WTC11 (cell line): ENCODE results near the gene TMEM154. TPM values are rescaled to one million over a fixed set of nuclear protein-coding genes. Genes with fewer than 3 reads are reported as not detected.

Experiments used
- ATAC-seq: fragments of 200-7000 bp; cut with Tn5 transposase; 2 replicates; pipeline ENCODE4 v1.10.0; 2021; ENCODE audit warnings: mild to moderate bottlenecking, moderate library complexity
- CTCF ChIA-PET: fragments of 300-600 bp; sonication (Branson Sonifier 250); formaldehyde crosslinking; loops from one replicate; lab custom pipeline; 2021; ENCODE audit warnings: antibody characterized with exemption; lab: Charles Lee
- POLR2A ChIA-PET: fragments of 350-600 bp; sonication (Branson Sonifier 250); formaldehyde crosslinking; loops from one replicate; lab custom pipeline; 2021; ENCODE audit warnings: antibody characterized with exemption; lab: Charles Lee
- DNase-seq: peaks from one replicate; pipeline ENCODE4 v3.0.0; 2021; ENCODE audit warnings: low spot score
- H3K27ac Mint-ChIP-seq: 2 replicates; pipeline ENCODE4 v1.8.0; 2021; ENCODE audit warnings: mixed read lengths
- H3K27me3 Mint-ChIP-seq: 2 replicates; pipeline ENCODE4 v1.8.0; 2021; ENCODE audit warnings: low read depth, mild to moderate bottlenecking, moderate library complexity, mixed read lengths
- H3K36me3 Mint-ChIP-seq: 2 replicates; pipeline ENCODE4 v1.8.0; 2021; ENCODE audit warnings: mixed read lengths
- H3K4me1 Mint-ChIP-seq: 2 replicates; pipeline ENCODE4 v1.8.0; 2022; ENCODE audit warnings: mixed read lengths
- H3K4me3 Mint-ChIP-seq: 2 replicates; pipeline ENCODE4 v1.8.0; 2021; ENCODE audit warnings: mild to moderate bottlenecking, moderate library complexity, mixed read lengths
- H3K9me3 Mint-ChIP-seq: 2 replicates; pipeline ENCODE4 v1.8.0; 2021; ENCODE audit warnings: mixed read lengths
- ATF2 ChIP-seq: sonication (generic); formaldehyde crosslinking; IDR thresholded peaks from 2 replicates; pipeline ENCODE4 v1.8.1; 2022; ENCODE audit warnings: low read depth, missing genetic modification reagents, borderline replicate concordance
- ATF3 ChIP-seq: sonication (generic); formaldehyde crosslinking; conservative IDR thresholded peaks from 2 replicates; pipeline ENCODE4 v1.8.1; 2022; ENCODE audit warnings: mild to moderate bottlenecking, missing genetic modification reagents
- E2F1 ChIP-seq: sonication (generic); formaldehyde crosslinking; IDR thresholded peaks from 2 replicates; pipeline ENCODE4 v1.8.0; 2022; ENCODE audit warnings: mild to moderate bottlenecking, missing genetic modification reagents
- E2F4 ChIP-seq: sonication (generic); formaldehyde crosslinking; IDR thresholded peaks from 2 replicates; pipeline ENCODE4 v1.8.1; 2022; ENCODE audit warnings: low read depth, mild to moderate bottlenecking, moderate library complexity, missing genetic modification reagents, borderline replicate concordance
- GABPB1 ChIP-seq: sonication (generic); formaldehyde crosslinking; IDR thresholded peaks from 2 replicates; pipeline ENCODE4 v1.8.1; 2023; ENCODE audit warnings: mild to moderate bottlenecking, missing genetic modification reagents
- IRF1 ChIP-seq: sonication (generic); formaldehyde crosslinking; IDR thresholded peaks from 2 replicates; pipeline ENCODE4 v1.8.0; 2023; ENCODE audit warnings: missing genetic modification reagents
- JUN ChIP-seq: sonication (generic); formaldehyde crosslinking; IDR thresholded peaks from 2 replicates; pipeline ENCODE4 v1.8.0; 2023; ENCODE audit warnings: mild to moderate bottlenecking, missing genetic modification reagents
- MXD4 ChIP-seq: fragments of 250-450 bp; sonication (Bioruptor Pico); IDR thresholded peaks from 2 replicates; pipeline ENCODE4 v1.8.0; 2021; ENCODE audit warnings: mild to moderate bottlenecking, moderate library complexity, borderline replicate concordance
- NFE2L1 ChIP-seq: sonication (generic); formaldehyde crosslinking; IDR thresholded peaks from 2 replicates; pipeline ENCODE4 v1.8.1; 2023; ENCODE audit warnings: missing genetic modification reagents
- NR2C2 ChIP-seq: sonication (generic); formaldehyde crosslinking; IDR thresholded peaks from 2 replicates; pipeline ENCODE4 v1.8.0; 2022; ENCODE audit warnings: mild to moderate bottlenecking, missing genetic modification reagents
- NR3C1 ChIP-seq: sonication (generic); formaldehyde crosslinking; conservative IDR thresholded peaks from 2 replicates; pipeline ENCODE4 v1.8.1; 2023; ENCODE audit warnings: low read depth, mild to moderate bottlenecking, missing genetic modification reagents
- STAT6 ChIP-seq: sonication (generic); formaldehyde crosslinking; conservative IDR thresholded peaks from 2 replicates; pipeline ENCODE4 v1.8.1; 2023; ENCODE audit warnings: mild to moderate bottlenecking, low read depth, missing genetic modification reagents, moderate library complexity
- TEAD4 ChIP-seq: sonication (generic); formaldehyde crosslinking; IDR thresholded peaks from 2 replicates; pipeline ENCODE4 v1.8.0; 2022; ENCODE audit warnings: mild to moderate bottlenecking, missing genetic modification reagents
- ZBTB21 ChIP-seq: sonication (generic); formaldehyde crosslinking; IDR thresholded peaks from 2 replicates; pipeline ENCODE4 v1.8.1; 2023; ENCODE audit warnings: mild to moderate bottlenecking, missing genetic modification reagents, borderline replicate concordance
- total RNA-seq: library from RNA; stranded (reverse); gene quantifications from 3 replicates; pipeline ENCODE4 v1.2.3, GENCODE V29; 2021

TMEM154 gene
- total RNA-seq, 1 experiment from 2014 or later: 2.1 TPM

GRCh38 chr4:152601156-152601555 lies 78.6 kb downstream of the TMEM154 start:
- no peak overlapping the region for H3K4me3 Mint-ChIP-seq
- H3K27me3 Mint-ChIP-seq: no peaks in the 10 kb centered on the region; the same call in 1 of the 2 replicates
- CTCF ChIA-PET: interaction anchor here (1.3 kb wide), 1 partner anchor 11 kb away, joined by 4 read pairs; no protein-coding TSS in a partner anchor
- ATAC-seq (no peak), DNase-seq (no peak)
- peaks cover 8% of the 10 kb centered on the region; the same call in 1 of the 2 replicates for H3K36me3 Mint-ChIP-seq
- H3K9me3 Mint-ChIP-seq: peaks cover 17% of the 10 kb centered on the region
- H3K27ac Mint-ChIP-seq: no peak overlapping the region
- TF ChIP-seq ATF2 (CRISPR knock-in tag) (no peak), ZBTB21 (CRISPR knock-in tag) (no peak), MXD4 (CRISPR knock-in tag) (no peak), E2F4 (no peak), IRF1 (CRISPR knock-in tag) (no peak), TEAD4 (no peak), JUN (CRISPR knock-in tag) (no peak), NR2C2 (CRISPR knock-in tag) (no peak)
- POLR2A ChIA-PET: no interaction called here
- H3K4me1 Mint-ChIP-seq: peaks cover 15% of the 10 kb centered on the region

- no peak overlapping the region for H3K4me3 Mint-ChIP-seq
- ChIA-PET POLR2A (no interaction called here), CTCF (interaction anchor here (0.6 to 1.4 kb wide), 2 partner anchors 8 to 106 kb away, joined by 3 to 5 read pairs; no protein-coding TSS in a partner anchor)
- no peaks in the 10 kb centered on the region for H3K27me3 Mint-ChIP-seq
- H3K4me1 Mint-ChIP-seq: no peaks in the 10 kb centered on the region; the same call in 1 of the 2 replicates
- no peak overlapping the region for H3K27ac Mint-ChIP-seq
- no peak for TF ChIP-seq ZBTB21 (CRISPR knock-in tag)
- TF ChIP-seq E2F1 (CRISPR knock-in tag): no peak
- TF ChIP-seq GABPB1: no peak
- TF ChIP-seq ATF3 (CRISPR knock-in tag): no peak
- DNase-seq: no peak
- peaks cover 14% of the 10 kb centered on the region for H3K9me3 Mint-ChIP-seq
- peaks cover 5% of the 10 kb centered on the region; the same call in 1 of the 2 replicates for H3K36me3 Mint-ChIP-seq
- ATAC-seq: no peak
These were observed 80.2 kb downstream of the TMEM154 start for GRCh38 chr4:152599636-152600035.

GRCh38 chr4:152599095-152599494 lies 80.7 kb downstream of the TMEM154 start:
- Mint-ChIP-seq H3K27ac (no peak overlapping the region), H3K36me3 (peaks cover 4% of the 10 kb centered on the region; the same call in 1 of the 2 replicates), H3K9me3 (peaks cover 9% of the 10 kb centered on the region), H3K4me3 (no peak overlapping the region), H3K4me1 (no peaks in the 10 kb centered on the region), H3K27me3 (no peaks in the 10 kb centered on the region)
- ATAC-seq (no peak), DNase-seq (no peak)
- CTCF ChIA-PET: interaction anchor here (0.6 to 1.4 kb wide), 2 partner anchors 7 to 107 kb away, joined by 3 to 5 read pairs; no protein-coding TSS in a partner anchor
- POLR2A ChIA-PET: no interaction called here
- no peak for TF ChIP-seq NFE2L1 (CRISPR knock-in tag)
- no peak for TF ChIP-seq NR3C1 (CRISPR knock-in tag)
- no peak for TF ChIP-seq STAT6 (CRISPR knock-in tag)
- TF ChIP-seq E2F1 (CRISPR knock-in tag): no peak
- no peak for TF ChIP-seq TEAD4
- TF ChIP-seq E2F4: no peak
